Measurements from ENCODE around the gene RANBP9.

Gene RANBP9

GRCh38 chr6:13678255-13678983 is 33.2 kb downstream of the RANBP9 start:
- no peak for DNase-seq (ENCODE audit: low read depth)

GRCh38 chr6:13677878-13678254 is 33.8 kb downstream of the RANBP9 start:
- no peak for DNase-seq (ENCODE audit: low read depth)

GRCh38 chr6:13676551-13677156 is 35.0 kb downstream of the RANBP9 start:
- no peak for DNase-seq (ENCODE audit: low read depth)

- no peak for DNase-seq (ENCODE audit: low read depth)
These were observed 37.0 kb downstream of the RANBP9 start for GRCh38 chr6:13674533-13675190.

GRCh38 chr6:13673825-13674444 is 37.7 kb downstream of the RANBP9 start:
- no peak for DNase-seq (ENCODE audit: low read depth)

GRCh38 chr6:13673368-13673767 is 38.3 kb downstream of the RANBP9 start:
- DNase-seq (ENCODE audit: low read depth) = no peak

DNA sequence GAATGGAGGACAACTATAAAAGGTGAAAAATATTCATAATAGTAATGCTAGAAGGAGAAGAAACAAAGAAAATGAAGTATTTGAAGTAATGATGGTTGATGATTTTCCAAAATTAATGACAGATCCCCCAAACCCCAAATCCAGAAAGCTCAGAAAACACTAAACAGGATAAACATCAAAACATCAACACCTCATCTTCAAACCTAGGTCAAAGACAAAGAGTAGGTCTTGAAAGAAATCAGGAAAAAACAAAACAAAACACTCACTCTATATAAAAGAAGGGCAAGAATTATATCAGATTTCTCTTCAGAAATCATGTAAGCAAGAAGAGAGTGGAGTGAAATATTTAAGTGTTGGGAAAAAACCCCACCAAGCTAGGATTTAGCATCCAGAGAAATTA is 38.7 kb downstream of the RANBP9 start:
- DNase-seq (ENCODE audit: low read depth) = no peak

- no peak for DNase-seq (ENCODE audit: low read depth)
These were observed 40.0 kb downstream of the RANBP9 start for GRCh38 chr6:13671548-13672127.

DNA sequence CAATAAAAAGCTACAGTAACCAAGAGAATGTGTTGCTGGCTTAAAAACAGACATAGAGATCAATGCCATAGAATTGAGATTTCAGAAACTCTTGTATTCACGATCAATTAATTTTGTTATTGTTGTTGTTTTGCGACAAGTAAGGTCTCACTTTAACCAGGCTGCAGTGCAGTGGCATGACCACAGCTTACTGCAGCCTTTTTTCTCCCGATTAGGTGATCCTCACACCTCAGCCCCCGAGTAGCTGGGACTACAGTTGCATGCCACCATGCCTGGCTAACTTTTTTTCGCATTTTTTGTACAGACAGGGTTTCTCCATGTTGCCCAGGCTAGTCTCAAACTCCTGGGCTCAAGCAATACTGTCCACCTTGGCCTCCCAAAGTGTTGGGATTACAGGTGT is 42.2 kb downstream of the RANBP9 start:
- DNase-seq (ENCODE audit: low read depth) = no peak

- DNase-seq (ENCODE audit: low read depth) = no peak
These were observed 43.2 kb downstream of the RANBP9 start for GRCh38 chr6:13668291-13668928.

DNA sequence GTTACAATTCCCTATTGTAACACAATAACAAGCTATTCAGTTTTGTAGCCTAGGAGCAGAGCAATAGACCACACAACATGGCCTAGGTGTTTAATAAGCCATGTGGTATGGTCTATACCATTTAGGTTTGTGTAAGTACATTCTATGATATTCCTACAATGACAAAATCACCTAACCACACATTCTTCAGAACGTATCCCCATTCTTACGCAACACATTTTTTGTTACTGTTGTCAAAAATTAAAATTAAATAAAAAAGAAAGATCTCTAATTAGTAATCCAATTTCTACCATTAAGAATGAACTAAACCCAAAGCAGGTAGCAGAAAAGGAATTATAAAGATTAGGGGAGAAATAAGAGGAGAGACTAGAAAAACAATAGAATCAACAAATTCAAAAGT is 44.0 kb downstream of the RANBP9 start:
- no peak for DNase-seq (ENCODE audit: low read depth)

GRCh38 chr6:13666194-13667105 is 45.2 kb downstream of the RANBP9 start:
- no peak for DNase-seq (ENCODE audit: low read depth)

DNA sequence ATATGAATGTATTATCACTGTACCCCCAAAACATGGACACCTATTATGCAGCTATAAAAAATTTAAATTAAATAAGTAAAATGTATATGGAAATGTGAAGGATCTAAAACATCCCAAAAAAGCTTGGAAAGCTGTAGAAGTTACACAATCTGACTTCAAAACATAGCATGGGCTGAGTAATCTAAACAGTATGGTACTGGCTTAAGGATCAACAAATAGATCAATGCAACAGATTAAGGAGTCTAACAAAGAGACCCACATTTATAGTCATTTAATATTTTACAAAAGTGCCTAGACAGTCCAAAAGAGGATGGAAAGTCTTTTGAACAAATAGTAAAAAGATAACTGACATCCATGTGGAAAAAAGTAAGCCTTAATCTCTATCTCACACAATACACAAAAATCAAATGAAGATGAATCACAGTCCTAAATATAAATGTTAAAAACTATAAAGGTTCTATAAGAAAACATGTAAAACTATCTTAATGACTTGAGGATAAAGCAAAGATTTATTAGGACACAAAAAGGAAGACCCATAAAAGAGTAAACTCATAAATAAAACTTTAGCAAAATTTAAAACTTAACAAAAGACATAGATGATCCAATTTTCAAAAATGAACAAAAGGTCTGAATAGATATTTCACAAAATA is 46.8 kb downstream of the RANBP9 start:
- DNase-seq (ENCODE audit: low read depth) = no peak

DNA sequence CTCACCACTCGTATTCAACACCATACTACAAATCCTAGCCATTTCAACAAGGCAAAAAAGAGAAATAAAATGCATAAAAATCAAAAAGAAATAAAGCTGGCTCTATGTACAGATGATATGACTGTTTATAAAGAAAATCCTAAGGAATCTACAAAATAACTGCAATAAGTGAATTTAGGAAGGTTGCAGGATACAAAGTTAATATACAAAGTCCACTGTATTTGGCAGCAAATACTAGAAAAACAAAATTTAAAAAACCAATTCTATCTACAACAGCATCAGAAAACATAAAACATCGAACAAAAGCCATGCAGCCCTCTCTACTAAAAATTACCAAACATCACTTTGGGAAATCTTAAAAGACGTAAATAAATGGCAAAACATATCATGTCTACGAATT is 47.6 kb downstream of the RANBP9 start:
- no peak for DNase-seq (ENCODE audit: low read depth)

- no peak for DNase-seq (ENCODE audit: low read depth)
These were observed 48.8 kb downstream of the RANBP9 start for GRCh38 chr6:13662651-13663334.

DNA sequence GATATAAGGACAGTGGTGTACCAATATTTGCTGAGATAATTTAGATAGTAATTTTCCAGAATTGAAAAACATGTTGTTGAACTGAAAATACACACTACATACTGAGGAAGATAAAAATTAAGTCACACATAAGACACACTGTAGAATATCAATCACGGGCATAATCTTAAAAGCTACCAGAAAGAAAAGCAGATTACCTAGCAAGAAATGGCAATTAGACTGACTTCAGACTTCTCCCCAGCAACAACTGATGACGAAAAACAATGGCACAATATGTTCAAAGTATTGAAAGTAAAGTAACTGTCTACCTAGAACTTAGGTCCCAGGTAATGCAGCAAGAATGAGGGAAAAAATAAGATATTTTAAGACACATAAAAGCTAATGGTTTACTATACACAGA is 50.0 kb downstream of the RANBP9 start:
- DNase-seq (ENCODE audit: low read depth) = no peak

DNA sequence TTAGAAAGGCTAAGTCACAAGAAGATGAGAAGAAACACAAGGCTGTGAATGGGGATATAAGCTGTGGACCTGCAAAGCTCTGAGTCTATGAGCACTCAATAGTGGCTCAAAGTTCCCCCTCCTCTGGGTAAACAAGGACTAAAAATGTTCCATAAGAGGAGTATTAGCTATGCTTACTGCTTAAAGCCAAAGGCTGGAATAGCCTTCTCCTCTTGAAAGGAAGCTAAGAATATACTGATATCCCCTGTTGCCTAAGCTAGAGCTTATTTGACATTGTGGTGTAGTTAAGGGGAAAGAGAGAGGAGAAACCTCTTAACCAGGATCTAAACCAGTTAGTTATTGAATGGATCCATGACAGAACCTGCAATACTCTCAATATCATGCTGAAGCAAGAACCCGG is 50.7 kb downstream of the RANBP9 start:
- no peak for DNase-seq (ENCODE audit: low read depth)

- DNase-seq (ENCODE audit: low read depth) = no peak
These were observed 51.4 kb downstream of the RANBP9 start for GRCh38 chr6:13660273-13660672.

DNA sequence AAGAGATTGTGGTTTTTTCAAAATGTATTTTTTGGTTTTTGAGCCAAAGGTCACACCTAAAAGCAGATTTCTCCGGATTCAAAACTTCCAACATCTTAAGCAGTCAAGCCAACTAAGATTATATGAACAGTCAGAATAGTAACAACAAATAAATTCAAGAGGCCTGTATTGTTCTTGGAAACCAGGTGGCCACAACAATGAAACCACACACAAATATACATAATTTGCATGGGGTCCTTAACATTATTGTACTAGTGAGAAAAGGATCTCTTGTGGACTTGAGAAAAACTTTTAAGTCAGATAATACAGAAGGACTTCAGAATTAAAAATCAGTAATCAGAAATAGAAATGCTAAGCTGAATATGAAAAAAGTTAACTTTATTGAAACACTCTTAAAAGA is 55.9 kb downstream of the RANBP9 start:
- DNase-seq (ENCODE audit: low read depth) = no peak

- DNase-seq (ENCODE audit: low read depth) = no peak
These were observed 57.1 kb downstream of the RANBP9 start for GRCh38 chr6:13654496-13654895.

Data from HS-5 (cell line).